HG02588 (cell line): ENCODE data around the gene FLACC1.
"Not testable (repeated sequence)": the region's sequence is repeated elsewhere in the genome, so short reads cannot be mapped to it uniquely, and the experiment has no call there.

Experiments used
- ATAC-seq: cut with Tn5 transposase; IDR thresholded peaks from one replicate; pipeline ENCODE4 v1.9.1; 2021; ENCODE audit warnings: mild to moderate bottlenecking, moderate library complexity; ENCODE audit not compliant: unreplicated experiment

The FLACC1 gene

GRCh38 chr2:201350879-201351278, 6.3 kb downstream of the FLACC1 start:
- ATAC-seq: no peak

- no peak for ATAC-seq
Observed at GRCh38 chr2:201349601-201350000, 7.5 kb downstream of the FLACC1 start.

GRCh38 chr2:201348758-201349157, 8.4 kb downstream of the FLACC1 start:
- no peak for ATAC-seq

- no peak for ATAC-seq
Observed at GRCh38 chr2:201347138-201347537, 10.0 kb downstream of the FLACC1 start.

- no peak for ATAC-seq
Observed at GRCh38 chr2:201345625-201346213, 11.4 kb downstream of the FLACC1 start.

- ATAC-seq: peak; percentile 66
Observed at GRCh38 chr2:201344663-201345366, 12.3 kb downstream of the FLACC1 start.

- ATAC-seq: no peak
Observed at GRCh38 chr2:201343559-201343958, 13.6 kb downstream of the FLACC1 start.

- no peak for ATAC-seq
Observed at GRCh38 chr2:201342923-201343322, 14.2 kb downstream of the FLACC1 start.

GRCh38 chr2:201329409-201329808, 27.7 kb downstream of the FLACC1 start:
- ATAC-seq: no peak

GRCh38 chr2:201327678-201328077, 29.5 kb downstream of the FLACC1 start:
- no peak for ATAC-seq

- ATAC-seq: no peak
Observed at GRCh38 chr2:201322772-201323171, 34.4 kb downstream of the FLACC1 start.

GRCh38 chr2:201320701-201321100, 36.4 kb downstream of the FLACC1 start:
- no peak for ATAC-seq

- no peak for ATAC-seq
Observed at GRCh38 chr2:201320257-201320656, 36.9 kb downstream of the FLACC1 start.

GRCh38 chr2:201319511-201319910, 37.6 kb downstream of the FLACC1 start:
- ATAC-seq: no peak

- ATAC-seq: no peak
Observed at GRCh38 chr2:201313362-201313761, 43.8 kb downstream of the FLACC1 start.

- ATAC-seq: no peak
Observed at GRCh38 chr2:201308914-201309313, 48.2 kb downstream of the FLACC1 start.

- ATAC-seq: no peak
Observed at GRCh38 chr2:201307876-201308275, 49.3 kb downstream of the FLACC1 start.

GRCh38 chr2:201299929-201300328, 57.2 kb downstream of the FLACC1 start:
- not testable (repeated sequence) for ATAC-seq

- ATAC-seq: no peak
Observed at GRCh38 chr2:201298462-201299052, 58.6 kb downstream of the FLACC1 start.

- ATAC-seq: not testable (repeated sequence)
Observed at GRCh38 chr2:201290457-201291148, 66.5 kb downstream of the FLACC1 start.

GRCh38 chr2:201285499-201285898, 71.6 kb downstream of the FLACC1 start:
- no peak for ATAC-seq
